K562 (cell line): ENCODE measurements around the gene SUPT3H. TPM values are rescaled to one million over a fixed set of nuclear protein-coding genes. Genes with fewer than 3 reads are reported as not detected.

ENCODE experiments used
- C11orf30 ChIP-seq: fragments of 450-650 bp; IDR thresholded peaks from 2 replicates; pipeline ENCODE4 v1.6.1; 2016; ENCODE audit warnings: low read depth, mild to moderate bottlenecking
- EZH2 ChIP-seq: IDR thresholded peaks from 2 replicates; pipeline ENCODE4 v1.6.1; 2012; ENCODE audit warnings: low read depth, mild to moderate bottlenecking, inconsistent platforms, low read length, borderline replicate concordance
- FOXP4 ChIP-seq: sonication (generic); formaldehyde crosslinking; IDR thresholded peaks from 2 replicates; pipeline ENCODE4 v1.8.0; 2022; ENCODE audit warnings: mild to moderate bottlenecking, missing genetic modification reagents, borderline replicate concordance
- IRF9 ChIP-seq: fragments of 450-650 bp; IDR thresholded peaks from 2 replicates; pipeline ENCODE4 v1.6.1; 2016; ENCODE audit warnings: missing biosample characterization, missing genetic modification characterization
- MEF2D ChIP-seq: conservative IDR thresholded peaks from 2 replicates; pipeline ENCODE4 v1.6.1; 2016; ENCODE audit warnings: low read depth, missing genetic modification characterization, missing compliant biosample characterization
- NBN ChIP-seq: fragments of 450-650 bp; IDR thresholded peaks from 2 replicates; pipeline ENCODE4 v1.6.1; 2016; ENCODE audit warnings: low read depth, mild to moderate bottlenecking
- PHB ChIP-seq: fragments of 250-450 bp; sonication (Bioruptor Pico); IDR thresholded peaks from 2 replicates; pipeline ENCODE4 v1.5.0; 2021
- POLR2A ChIP-seq: fragments of 450-650 bp; conservative IDR thresholded peaks from 2 replicates; pipeline ENCODE4 v1.6.1; 2016
- PRMT5 ChIP-seq: sonication (generic); formaldehyde crosslinking; IDR thresholded peaks from 2 replicates; pipeline ENCODE4 v1.5.0; 2020; ENCODE audit warnings: missing genetic modification reagents
- SMARCA4 ChIP-seq: fragments of 450-650 bp; IDR thresholded peaks from 2 replicates; pipeline ENCODE4 v1.6.1; 2016
- SUPT5H ChIP-seq: fragments of 450-650 bp; IDR thresholded peaks from 2 replicates; pipeline ENCODE4 v1.6.1; 2016
- TFAP4 ChIP-seq: sonication (generic); formaldehyde crosslinking; IDR thresholded peaks from 2 replicates; pipeline ENCODE4 v1.8.0; 2022; ENCODE audit warnings: missing genetic modification reagents, mild to moderate bottlenecking, moderate library complexity, borderline replicate concordance
- ZBTB2 ChIP-seq: fragments of 450-650 bp; IDR thresholded peaks from 2 replicates; pipeline ENCODE4 v1.6.1; 2016; ENCODE audit warnings: antibody characterized with exemption
- ZNF197 ChIP-seq: fragments of 200-800 bp; sonication (Bioruptor generic); IDR thresholded peaks from 2 replicates; pipeline ENCODE4 v1.6.1; 2016; ENCODE audit warnings: low read depth, missing genetic modification characterization, missing compliant biosample characterization
- ZNF347 ChIP-seq: fragments of 450-650 bp; formaldehyde crosslinking; IDR thresholded peaks from 2 replicates; pipeline ENCODE4 v1.4.0; 2020; ENCODE audit warnings: low read depth, mild to moderate bottlenecking, moderate library complexity
- polyA plus RNA-seq, 8 experiments: library from polyadenylated mRNA; depleted of rRNA in 4 of 8; stranded (reverse) in 5 of 8; unstranded in 3 of 8; fragments of >200 nt; fragmentation: Nextera tagmentation in 2 of 8; fragmentation: Illumina TruSeq in 1 of 8; extraction: Ambion mirVana in 2 of 8; extraction: Trizol in 1 of 8; gene quantifications; 2 replicates each; pipeline versions ENCODE4 v1.2.1 to v1.2.3, GENCODE V29; 2011 to 2014; ENCODE audit warnings: inconsistent platforms in 1 of 8, missing spikeins in 1 of 8
- total RNA-seq, 7 experiments: library from RNA; depleted of rRNA in 6 of 7; stranded (reverse); fragments of >200 nt in 6 of 7; fragmentation: Illumina TruSeq in 2 of 7; extraction: Trizol in 2 of 7; gene quantifications; 2 replicates each; pipeline versions ENCODE4 v1.2.1 to v1.2.3, GENCODE V29; 2011 to 2021; ENCODE audit warnings: low replicate concordance in 1 of 7

The SUPT3H gene
- total and polyA plus RNA-seq, 9 of the 15 experiments (the other 6 are each of a cell fraction or from before 2014, with no cell fraction given), result 7.2 to 16.3 (median 11.9) TPM

DNA sequence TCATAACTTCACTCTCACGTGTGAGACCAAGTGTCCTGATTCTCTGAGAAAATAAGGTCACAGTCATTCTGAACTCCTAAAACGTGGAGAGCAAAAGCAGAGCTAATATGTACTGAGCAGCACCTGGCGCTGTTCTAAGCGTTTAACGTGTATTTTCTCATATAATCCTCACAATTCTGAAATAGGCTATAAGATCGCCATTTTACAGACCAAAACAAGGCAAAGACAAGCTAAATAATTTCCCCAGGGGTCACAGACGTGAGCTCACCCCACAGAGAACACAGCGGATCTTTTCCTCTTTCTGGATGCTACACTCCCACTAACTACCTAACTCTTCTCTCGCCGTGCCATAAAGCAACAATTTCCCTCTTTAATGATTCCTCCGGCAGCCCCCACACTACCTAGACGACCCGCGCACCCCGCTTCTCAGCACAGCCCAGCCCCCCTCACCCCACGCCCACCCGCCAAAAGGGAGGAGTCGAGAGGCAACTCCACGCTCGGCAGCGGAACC lies 636 bp downstream of the SUPT3H start (continued):
- TF ChIP-seq C11orf30 (no peak), MEF2D (tag) (no peak), ZNF347 (CRISPR knock-in tag) (no peak), POLR2A (peak; percentile 20), TFAP4 (CRISPR knock-in tag) (no peak), SMARCA4 (peak; percentile 27), IRF9 (tag) (no peak), ZNF197 (CRISPR knock-in tag) (no peak), ZBTB2 (no peak; the same call in 1 of the 2 replicates), NBN (no peak), FOXP4 (no peak), SUPT5H (0 out of 2 replicates have a peak, but pooled peaks have one; percentile 72), EZH2 (no peak), PHB (CRISPR knock-in tag) (no peak), PRMT5 (CRISPR knock-in tag) (no peak)
